Right renal cortex interstitium (tissue), 3 donors: ENCODE data around the gene NF2. TPM values are rescaled to one million over a fixed set of nuclear protein-coding genes. Genes with fewer than 3 reads are reported as not detected.

ENCODE experiments used
- DNase-seq, 3 donors: peaks; one replicate each; pipeline ENCODE4 v3.0.0-alpha.2; 2013; ENCODE audit warnings: low read depth in 3 of 3, low spot score in 2 of 3
- polyA plus RNA-seq, 3 donors: library from polyadenylated mRNA; unstranded; fragments of 120-200 nt; gene quantifications; one replicate each; pipeline ENCODE4 v1.2.1, GENCODE V29; 2013; ENCODE audit not compliant: insufficient read length in 3 of 3

NF2 gene
- polyA plus RNA-seq, 3 donors: 26.5 to 29.3 (median 27.1) TPM

DNA sequence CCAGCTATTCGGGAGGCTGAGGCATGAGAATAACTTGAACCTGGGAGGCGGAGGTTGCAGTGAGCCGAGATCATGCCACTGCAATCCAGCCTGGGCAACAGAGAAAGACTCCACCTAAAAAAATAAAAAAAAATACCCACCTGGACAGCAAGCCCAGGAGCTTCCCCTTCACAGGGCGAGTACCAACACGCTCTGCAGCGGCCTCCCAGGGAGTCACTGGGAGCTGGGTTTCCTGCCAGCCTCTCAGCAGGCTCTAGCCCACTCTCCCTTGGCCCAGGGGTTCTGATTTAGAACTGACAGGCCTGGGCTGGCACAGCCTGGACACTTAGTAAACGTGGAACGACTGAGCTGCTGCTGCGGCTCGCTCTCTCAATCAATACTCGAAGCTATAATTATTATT, 114.4 kb downstream of the NF2 start:
- no peak for DNase-seq

DNA sequence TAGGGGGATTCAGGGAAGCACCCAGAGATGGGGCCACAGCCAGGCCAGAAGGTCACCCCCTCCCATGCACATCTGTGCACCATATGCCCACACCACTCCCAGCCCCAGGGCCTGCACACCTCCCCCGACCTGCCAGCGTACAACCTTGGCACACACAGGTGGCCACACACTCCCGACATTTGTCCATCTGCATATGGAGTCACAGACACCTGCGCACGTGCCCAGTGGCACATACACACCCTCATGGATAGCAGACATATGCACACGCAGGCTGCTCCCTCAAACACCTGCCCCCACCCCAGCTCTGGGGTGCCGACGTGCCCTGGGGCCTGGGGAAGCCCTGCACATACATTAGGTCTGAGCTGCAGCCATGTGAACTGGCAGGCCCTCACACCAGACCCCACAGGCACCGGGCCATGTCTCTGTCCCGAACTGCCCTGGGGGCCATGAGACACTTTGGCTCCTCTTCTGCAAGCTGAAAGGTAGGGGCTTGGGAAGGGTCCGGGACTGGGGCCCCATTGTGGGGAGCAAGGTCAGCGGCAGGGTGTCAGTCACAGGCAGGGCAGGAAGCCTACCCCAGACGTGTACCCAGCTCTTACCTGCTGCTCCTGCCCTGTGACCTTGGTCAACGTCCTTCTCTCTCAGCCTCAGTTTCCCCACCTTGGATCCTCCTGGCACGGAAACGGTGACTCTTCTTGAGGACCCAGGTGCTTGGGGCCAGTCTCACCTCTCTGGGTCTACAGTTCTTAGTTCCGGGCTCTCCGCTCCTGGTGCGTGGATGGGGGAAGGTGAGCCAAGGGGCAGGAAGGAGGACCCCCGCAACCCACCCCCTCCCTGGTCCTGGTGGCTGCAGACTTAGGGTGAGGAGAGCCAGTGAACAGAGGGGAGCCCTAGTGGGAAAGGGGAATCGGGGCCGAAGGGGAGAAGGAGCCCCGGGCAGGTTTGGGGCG, 115.8 kb downstream of the NF2 start:
- DNase-seq: no peak

DNA sequence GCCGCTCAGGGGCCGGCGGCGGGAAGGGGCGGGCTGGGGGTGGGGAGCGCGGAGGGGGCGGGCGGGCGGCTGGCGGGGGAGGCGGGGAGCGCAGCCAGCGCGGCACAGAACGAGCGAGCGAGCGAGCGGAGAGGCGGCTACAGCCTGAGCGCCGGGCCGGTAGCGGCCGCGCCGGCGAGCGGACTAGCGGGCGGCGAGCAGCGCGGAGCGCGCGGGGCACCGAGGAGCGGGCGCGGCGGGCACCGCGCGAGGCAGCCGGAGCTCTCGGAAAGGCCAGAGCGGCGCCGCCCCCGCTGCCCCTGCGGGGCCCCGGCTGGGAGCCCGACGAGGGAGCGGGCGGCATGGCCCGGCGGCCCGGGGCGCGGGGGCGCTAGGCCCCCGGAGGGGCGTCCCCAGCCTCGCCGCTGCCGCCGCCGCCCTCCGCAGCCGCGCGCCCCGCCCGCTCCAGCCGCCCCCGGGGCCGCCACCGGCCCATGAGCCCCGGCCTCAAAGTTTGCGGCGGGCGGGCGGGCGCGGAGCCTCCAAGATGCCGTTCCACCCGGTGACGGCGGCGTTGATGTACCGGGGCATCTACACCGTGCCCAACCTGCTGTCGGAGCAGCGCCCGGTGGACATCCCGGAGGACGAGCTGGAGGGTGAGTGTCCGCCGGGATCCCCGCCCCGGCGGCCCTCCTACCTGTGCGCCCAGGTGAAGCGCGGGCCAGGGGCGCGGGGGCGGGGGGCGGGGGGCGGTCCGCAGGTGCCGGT, 116.6 kb downstream of the NF2 start, which contains the start of gene CABP7:
CABP7 (plus strand) TSS at position 105 of the 747 bp plus-strand sequence; CDS start at position 527, 422 bp downstream.
- DNase-seq: no peak

DNA sequence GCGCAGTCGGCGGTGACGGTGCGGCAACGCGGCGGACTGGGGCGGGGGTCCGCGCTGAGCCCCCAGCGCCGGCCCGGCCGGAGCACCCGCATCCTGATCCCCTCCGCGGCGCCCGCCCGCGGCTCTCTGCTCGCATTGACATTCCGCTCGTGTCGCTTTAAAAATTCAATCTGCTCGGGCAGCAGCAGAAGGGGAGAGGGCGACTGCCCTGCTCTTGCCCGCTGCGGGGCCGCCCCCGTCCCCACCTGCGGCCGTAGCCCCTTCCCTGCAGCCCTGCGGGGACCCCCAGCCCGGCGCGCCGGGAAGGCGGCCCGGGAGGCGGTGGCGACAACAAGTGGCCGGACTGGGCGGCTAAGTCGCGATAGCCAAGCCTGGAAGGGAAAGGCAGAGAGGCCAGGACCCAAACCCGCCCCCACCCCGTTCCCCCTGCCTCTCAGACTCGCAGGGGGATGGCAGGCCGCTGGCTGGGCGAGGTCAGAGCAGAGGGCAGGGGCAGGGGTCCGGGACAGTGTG, 117.4 kb downstream of the NF2 start:
- DNase-seq: no peak

DNA sequence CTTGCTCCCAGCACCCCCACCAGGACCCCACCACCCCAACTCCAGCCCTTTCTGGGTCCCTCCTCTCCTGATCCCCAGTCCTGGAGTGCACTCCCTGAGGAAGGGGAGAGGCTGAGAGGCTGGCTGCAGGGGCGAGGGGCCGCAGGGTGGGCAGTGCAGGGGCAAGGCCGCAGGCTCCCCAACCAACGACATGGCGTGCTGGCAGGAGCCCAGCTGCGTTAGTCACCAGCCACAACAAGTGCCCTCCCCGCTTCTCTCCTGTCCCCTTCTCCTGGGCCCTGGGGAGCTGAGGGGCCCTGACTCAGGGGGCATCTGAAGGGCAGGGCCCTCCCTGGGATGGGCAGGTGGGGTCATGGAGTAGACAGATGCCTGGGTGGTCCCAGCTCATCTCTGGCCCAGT, 118.7 kb downstream of the NF2 start:
- no peak for DNase-seq

DNA sequence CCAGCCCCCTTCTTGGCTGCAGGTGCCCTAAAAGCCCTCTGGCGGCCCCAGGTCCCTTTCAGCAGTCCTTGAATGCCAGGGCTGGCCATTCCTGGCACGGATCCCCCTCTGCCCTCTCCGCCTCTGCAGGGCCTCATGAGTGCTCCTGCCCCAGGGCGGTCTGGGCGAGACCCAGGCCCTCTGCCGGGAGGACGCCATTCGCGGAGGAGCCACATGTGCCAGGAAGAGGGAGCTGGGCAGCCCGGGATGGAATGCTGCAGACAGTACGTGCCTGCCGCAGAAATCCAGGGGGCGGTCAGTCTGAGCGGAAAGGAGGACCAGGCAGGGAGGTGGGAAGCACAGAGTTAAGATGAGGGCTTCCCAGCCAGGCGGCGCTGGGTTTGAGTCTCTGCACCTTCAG, 119.2 kb downstream of the NF2 start:
- DNase-seq: no peak

DNA sequence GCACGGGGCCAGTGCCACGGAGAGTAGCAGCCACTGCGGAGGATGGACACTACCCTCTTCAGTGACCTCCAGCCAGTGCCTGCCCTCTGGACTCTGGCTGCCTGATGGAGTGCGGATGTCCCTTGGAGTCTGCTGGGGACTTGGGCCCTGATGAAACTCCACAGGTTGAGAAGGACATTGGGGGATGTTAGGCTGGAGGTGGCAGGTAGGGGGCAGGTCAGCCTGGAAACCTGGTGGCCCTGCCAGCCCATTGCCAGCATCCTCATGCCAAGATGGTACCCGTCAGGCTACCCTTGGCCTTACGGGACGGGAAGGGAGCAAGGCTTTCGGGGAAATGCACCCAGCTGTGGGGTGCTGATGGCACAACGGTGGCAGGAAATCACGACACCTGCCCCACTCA, 120.3 kb downstream of the NF2 start:
- no peak for DNase-seq

DNA sequence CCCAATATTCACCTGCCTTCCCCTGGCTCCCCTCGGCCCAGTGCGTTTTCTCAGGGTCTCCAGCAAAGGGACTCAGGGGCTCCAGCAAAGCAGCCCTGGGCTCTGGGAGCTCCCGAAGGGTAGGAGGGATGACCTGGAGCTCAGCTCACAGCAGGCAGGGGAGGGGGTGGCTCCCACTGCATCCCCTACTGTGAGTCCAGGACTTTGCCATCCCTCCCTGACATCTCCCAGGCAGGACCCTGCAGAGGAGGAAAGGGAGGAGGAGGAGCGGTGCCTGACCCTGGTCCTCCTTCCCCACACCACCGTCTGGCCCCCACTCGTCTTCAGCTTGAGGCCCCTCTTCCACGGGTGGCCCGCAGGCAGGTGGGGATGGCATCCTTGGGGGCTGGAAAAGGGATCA, 121.4 kb downstream of the NF2 start:
- DNase-seq: no peak

DNA sequence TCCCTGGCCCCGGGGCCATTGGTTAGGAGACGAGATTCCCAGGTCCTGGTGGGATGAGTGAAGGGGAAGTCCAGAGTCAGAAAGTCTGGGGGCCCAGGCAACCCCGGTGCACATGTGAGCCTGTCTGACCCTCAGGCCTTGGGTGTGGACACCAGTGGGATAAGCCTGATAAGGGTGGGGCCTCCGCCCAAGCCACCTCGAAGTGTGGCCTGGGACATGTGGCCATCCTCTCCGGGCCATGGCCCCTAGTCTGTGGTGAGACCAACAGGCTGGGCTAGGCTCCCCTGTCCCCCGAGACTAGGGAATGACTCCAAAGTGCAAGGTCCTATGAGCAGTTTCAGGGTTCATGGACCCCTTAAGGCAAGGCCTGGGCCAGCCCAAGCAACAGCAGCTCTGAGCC, 122.7 kb downstream of the NF2 start:
- DNase-seq: no peak

DNA sequence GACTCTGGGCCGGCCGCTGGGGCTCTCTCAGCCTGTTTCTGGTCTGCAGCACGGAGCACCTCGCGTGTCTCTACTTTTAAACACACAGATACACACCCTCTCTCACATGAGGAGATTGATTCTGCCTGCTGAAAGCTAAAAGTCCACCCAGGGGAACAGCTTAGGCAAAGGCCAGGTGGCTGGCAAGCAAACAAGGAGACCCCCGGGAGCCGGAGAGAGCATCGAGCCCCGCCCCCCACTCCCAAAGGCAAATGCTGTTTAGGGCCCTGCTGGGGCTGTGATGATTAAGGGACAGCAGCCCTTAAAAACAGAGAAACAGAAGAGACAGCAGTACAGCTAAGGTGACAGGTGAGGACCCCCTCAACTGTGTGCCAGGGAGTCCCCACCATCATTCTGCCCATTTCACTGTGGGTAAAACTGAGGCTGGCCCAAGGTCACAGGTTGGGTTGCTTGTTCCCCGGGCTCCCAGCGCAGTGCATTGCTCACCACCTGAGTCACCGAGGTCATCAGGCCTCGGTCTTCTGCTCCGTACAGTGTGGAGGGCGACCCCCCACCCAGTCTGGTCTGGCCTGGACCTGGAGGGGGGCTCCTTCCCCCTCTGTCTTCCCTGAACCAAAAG, 123.2 kb downstream of the NF2 start:
- no peak for DNase-seq

DNA sequence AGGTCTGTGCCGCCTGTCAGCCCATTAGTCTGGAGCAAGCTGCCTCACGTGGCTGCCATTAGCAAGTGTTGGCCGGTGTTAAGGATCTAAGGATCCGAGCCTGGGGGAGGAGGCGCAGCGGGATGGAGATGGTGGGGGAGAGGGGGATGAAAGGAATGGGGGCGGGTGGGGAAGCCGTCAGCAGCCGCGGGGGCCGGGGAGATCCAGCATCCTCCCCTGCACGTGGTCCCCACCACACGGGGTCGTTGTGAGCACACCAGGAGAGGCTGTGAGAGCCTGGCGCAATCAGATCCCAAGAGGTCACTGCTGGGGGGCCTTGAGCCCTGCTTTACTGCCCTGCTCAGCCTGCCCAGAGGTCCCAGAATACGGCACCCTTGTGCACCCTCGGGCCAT, 123.7 kb downstream of the NF2 start:
- DNase-seq: no peak

DNA sequence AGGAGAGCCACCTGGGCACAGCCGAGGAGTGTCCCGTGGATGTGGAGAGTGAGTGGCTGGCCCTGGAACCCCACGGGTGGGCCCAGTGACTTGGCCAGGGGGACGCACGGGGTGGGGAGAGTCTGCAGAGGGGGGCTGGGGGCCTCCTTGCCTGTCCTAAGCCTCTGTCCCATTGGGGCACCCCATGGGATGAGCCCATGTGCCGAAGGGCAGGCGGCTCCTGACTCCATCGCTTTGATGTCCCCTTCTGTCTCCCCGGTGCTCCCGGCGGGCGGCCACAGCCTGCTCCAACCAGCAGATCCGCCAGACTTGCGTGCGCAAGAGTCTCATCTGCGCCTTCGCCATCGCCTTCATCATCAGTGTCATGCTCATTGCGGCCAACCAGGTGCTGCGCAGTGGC, 125.7 kb downstream of the NF2 start:
- no peak for DNase-seq

DNA sequence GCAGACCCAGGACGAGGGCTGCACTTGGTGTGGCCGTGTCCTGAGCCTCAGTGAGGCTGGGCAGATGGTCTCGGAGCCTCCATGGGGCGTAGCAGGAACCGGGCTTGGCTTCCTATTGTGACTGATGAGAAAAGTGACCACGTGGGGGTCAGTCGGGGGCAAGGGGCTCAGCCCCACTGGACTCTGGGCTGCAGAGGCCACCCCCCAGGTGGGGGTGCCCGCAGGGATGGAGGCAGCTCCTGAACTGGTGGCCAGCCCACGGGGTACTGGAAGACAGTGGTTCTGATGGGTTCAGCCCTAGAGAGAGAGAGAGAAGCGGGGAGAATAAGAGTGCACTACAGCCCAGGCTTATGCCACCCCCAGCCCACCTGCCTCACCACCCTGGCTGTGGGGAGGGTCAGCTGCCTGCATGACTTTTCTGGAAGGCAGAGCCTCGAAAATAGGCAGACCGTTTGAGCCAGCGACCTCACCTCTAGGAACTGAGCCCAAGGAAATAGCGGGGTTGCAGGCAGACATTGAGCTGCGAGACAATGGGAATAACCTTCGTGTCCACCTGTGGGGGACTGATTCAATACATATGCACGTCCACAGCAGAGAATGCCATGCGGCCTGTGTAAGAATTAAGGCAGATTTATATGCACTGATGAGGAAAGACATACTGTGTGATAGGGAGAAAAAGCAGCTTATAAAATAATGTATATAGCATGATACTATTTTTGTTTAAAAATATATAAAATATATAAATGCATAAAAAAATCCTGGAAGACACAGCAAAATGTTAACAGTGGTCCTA, 127.8 kb downstream of the NF2 start:
- DNase-seq: no peak

DNA sequence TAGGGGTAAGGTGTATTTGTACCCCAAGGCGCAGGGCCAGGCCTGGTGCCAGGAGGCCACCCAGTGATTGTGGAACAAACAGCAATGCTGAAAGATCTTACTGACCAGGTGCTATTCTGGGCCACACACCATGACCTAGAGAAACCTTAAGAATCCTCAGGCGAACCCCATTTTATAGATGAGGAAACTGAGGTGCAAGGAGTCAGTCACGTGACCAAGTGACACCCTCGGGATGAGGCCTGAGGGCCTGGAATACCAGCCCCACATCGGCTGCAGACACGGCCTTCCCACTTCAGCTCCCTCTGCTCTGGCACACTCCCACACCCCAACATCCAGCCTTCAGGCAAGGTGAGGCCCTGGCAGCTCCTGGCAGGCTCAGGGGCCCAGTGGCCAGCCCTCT, 129.4 kb downstream of the NF2 start:
- DNase-seq: no peak

DNA sequence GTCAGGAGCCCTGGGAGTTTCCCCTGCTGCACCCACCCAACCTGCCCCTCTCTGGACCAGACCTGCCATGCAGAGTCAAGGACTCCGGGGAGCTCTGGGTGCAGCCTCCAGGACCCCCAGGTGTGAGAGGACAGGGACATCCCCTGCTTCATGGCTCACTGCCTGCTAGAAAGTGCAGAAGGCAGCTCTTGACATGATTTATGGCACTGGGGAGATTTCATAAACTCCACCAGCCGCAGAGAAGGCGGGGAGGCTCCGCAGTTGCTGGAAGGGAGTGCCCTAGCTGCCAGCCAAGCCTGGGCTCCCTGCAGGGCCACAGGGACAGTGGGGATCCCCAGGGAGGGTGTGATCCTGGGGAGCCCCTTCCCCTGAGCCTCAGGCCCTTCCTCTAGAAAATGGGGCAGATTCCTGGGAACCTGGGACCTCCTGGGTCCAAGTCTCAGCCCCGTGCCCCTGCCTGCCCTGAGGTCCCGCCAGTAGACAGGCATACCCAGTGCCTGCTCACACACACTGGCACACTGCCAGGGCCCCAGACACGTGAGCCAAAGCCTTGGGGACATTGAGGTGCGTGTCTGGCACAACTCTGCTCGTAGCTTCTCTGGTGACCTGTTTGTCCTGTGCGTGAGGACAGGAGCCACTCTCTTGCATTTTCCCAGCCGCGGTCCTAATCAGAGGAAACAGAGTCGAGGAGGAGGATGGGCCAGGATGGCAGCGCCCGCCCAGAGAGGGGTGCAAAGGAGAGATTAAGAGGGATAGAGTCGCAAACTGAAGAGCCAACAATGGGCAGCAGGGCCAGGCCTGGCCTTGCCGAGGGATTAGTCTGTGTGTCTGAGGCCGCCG, 130.1 kb downstream of the NF2 start:
- DNase-seq: peak in 1 of 3 donors; percentile 60

DNA sequence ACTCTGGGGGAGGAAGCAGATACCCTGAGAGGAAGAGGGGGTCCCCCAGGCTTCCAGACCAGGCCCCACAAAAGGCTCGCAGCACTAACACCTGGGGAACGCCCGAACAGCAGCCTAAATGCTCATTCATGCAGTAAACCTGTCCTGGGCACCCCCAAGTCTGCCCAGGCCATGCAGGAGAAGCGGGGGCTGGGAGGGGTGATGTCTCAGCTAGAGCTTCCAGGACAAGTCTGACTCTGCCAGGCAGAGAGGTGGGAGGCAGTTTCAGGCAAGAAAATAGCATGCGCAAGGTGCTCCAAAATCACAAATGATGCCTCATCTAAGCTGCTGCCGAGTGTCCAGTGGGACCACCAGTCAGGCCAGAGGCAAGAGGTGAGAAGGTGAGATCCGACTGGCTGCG, 131.0 kb downstream of the NF2 start:
- DNase-seq: no peak

DNA sequence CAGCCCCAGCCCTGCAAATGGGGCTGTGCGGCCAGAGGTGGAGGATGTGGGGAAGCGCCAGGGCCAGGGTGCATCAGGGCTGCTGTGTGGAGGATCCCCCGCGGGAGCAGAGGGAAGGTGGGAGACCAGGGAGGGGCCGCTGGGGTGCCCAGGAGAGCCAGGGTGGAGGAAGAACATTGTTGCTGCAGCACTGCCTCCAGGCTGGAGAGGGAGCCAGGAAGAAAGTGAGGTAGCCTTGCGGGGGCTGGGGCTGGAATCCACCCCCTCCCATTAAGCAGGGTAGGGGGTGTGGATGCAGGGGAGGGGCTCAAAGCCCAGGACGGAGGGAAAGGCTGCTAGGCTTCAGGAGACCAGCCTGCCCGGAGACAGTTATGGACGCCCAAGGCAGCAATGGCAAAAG, 131.4 kb downstream of the NF2 start:
- DNase-seq: no peak

DNA sequence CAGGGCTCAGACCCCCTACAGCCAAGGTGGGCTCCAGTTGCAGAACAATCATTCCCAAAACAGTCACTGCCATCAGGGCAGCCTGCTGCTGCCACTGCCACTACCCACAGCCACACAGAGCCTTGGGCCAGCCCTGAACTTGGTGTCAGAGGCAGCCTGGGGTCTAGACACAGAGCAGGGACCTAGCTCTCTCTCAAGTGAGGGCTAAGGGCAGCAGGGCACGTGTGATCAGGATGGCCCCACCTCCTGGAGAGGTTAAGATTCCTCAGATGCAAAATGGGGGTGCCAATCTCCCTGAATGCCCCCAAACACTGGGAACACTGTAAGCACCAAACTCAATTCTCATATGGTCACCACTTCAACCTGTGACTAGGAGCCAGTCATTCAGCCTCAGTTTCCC, 132.0 kb downstream of the NF2 start:
- DNase-seq: no peak
